Measurements from ENCODE around the gene HNRNPR.

HNRNPR gene

DNA sequence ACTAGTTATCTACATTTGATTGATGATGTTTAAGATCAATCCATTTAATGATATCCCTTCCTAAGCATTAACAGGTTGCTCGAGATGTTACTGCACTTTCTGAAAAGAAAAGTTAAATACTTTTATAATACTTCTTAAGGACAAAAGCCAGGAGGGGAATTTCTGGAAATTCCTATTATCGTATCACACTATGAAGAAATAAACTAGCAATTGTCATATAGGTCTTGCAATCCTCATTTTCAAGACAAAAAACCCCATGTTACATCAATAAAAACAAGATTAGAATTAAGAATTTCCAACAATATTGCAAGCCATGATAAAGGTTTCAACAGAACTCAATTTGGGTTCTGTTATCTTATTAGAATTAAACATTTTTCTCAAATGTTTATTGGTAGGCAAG, 47.2 kb downstream of the HNRNPR start:
- H3K4me1 ChIP-seq (ENCODE audit: control insufficient read depth in 1 of 2, insufficient read depth in 2 of 2, low read length in 2 of 2), result no peaks in the 10 kb centered on the region
- no peak overlapping the region for H3K27ac ChIP-seq (ENCODE audit: low read length)
- no peak overlapping the region for H3K4me3 ChIP-seq (ENCODE audit: low read depth in 1 of 2, low read length in 2 of 2)
- peaks cover 4 to 47% of the 10 kb centered on the region in 2 donors for H3K36me3 ChIP-seq (ENCODE audit: control insufficient read depth in 1 of 2, insufficient read depth in 2 of 2, low read length in 2 of 2)
- no peaks in the 10 kb centered on the region for H3K9me3 ChIP-seq (ENCODE audit: control insufficient read depth in 1 of 2, low read length in 2 of 2)
- H3K27me3 ChIP-seq (ENCODE audit: low read depth, low read length), result no peaks in the 10 kb centered on the region

DNA sequence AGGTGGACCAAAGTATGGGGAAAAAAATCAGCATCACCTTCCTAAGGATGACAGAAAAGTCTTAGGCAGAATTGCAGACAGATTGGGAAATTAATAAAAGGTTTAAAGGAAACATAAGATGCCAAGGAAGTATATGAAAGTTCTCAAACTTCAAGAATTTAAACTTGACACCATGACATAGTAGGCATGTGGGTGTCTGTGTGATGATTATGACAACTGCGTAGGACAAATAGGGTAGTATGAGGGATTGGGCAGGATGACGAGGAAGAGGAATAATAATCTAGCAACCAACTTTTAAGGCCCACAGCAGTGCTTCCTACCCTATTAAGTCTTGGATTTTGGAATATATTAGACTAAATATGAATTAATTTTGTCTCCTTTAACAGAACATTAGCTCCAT, 52.4 kb downstream of the HNRNPR start:
- Histone ChIP-seq H3K9me3 (ENCODE audit: control insufficient read depth in 1 of 2, low read length in 2 of 2) (no peaks in the 10 kb centered on the region), H3K27me3 (ENCODE audit: low read depth, low read length) (no peaks in the 10 kb centered on the region), H3K4me3 (ENCODE audit: low read depth in 1 of 2, low read length in 2 of 2) (no peak overlapping the region), H3K4me1 (ENCODE audit: control insufficient read depth in 1 of 2, insufficient read depth in 2 of 2, low read length in 2 of 2) (no peaks in the 10 kb centered on the region), H3K27ac (ENCODE audit: low read length) (no peak overlapping the region), H3K36me3 (ENCODE audit: control insufficient read depth in 1 of 2, insufficient read depth in 2 of 2, low read length in 2 of 2) (peaks cover 5 to 11% of the 10 kb centered on the region in 2 donors)

DNA sequence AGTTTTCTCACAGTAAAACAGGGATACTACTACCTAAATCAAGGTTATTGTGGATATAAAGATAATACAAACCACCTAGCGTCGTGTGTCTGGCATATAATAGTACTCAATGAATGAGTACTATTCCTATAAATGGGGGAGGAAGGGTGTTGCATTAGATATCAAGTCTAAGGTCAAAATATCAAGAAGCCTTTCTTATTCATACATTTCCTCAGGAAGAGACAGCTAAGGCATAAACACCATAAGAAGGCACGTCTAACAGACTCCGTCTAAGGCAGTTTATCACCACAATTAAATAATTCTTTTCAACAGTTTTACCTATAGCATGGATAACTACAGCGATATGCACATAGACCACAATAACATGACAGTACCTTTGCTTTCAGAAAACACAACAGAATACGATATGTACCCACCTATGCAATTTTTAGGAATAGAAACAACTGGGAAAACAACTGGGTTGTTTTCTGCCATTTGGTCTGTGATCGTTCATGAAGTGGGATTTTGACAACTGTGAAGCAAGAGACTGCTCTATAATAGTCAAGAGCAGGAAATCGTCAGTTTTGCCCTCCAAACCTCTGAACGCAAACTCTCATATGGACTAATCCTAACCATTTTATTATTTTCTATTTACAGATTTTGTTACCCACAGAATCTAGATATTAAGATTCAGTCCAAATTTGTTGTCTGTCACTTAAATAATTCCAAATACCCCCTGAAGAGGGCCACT, 53.1 kb downstream of the HNRNPR start:
- no peaks in the 10 kb centered on the region for H3K9me3 ChIP-seq (ENCODE audit: control insufficient read depth in 1 of 2, low read length in 2 of 2)
- H3K4me3 ChIP-seq (ENCODE audit: low read depth in 1 of 2, low read length in 2 of 2), result no peak overlapping the region
- H3K27ac ChIP-seq (ENCODE audit: low read length), result no peak overlapping the region
- peaks cover 5 to 17% of the 10 kb centered on the region in 2 donors for H3K36me3 ChIP-seq (ENCODE audit: control insufficient read depth in 1 of 2, insufficient read depth in 2 of 2, low read length in 2 of 2)
- H3K27me3 ChIP-seq (ENCODE audit: low read depth, low read length), result no peaks in the 10 kb centered on the region
- H3K4me1 ChIP-seq (ENCODE audit: control insufficient read depth in 1 of 2, insufficient read depth in 2 of 2, low read length in 2 of 2), result no peaks in the 10 kb centered on the region

DNA sequence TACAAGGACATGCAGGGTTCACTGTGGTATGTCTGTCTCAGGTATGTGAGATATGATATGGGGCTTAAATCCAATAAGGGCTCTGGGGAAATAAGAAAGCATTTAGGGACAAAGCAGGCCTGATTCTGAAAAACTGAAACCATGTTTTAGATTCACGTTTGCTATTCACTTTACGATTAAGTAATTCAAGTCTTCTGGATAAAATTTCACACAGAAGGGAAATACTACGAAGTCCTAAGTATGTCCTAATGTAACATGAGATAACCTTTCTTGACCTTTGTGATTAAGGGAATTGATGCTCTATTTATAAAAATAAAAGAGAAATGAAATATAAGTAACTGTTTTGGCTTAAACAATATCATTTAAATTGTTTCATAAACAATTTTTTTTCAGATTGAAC, 55.4 kb downstream of the HNRNPR start:
- Histone ChIP-seq H3K4me3 (ENCODE audit: low read depth in 1 of 2, low read length in 2 of 2) (no peak overlapping the region), H3K9me3 (ENCODE audit: control insufficient read depth in 1 of 2, low read length in 2 of 2) (no peaks in the 10 kb centered on the region), H3K4me1 (ENCODE audit: control insufficient read depth in 1 of 2, insufficient read depth in 2 of 2, low read length in 2 of 2) (no peaks in the 10 kb centered on the region), H3K27me3 (ENCODE audit: low read depth, low read length) (no peaks in the 10 kb centered on the region), H3K36me3 (ENCODE audit: control insufficient read depth in 1 of 2, insufficient read depth in 2 of 2, low read length in 2 of 2) (peaks cover 5 to 21% of the 10 kb centered on the region in 2 donors), H3K27ac (ENCODE audit: low read length) (no peak overlapping the region)

DNA sequence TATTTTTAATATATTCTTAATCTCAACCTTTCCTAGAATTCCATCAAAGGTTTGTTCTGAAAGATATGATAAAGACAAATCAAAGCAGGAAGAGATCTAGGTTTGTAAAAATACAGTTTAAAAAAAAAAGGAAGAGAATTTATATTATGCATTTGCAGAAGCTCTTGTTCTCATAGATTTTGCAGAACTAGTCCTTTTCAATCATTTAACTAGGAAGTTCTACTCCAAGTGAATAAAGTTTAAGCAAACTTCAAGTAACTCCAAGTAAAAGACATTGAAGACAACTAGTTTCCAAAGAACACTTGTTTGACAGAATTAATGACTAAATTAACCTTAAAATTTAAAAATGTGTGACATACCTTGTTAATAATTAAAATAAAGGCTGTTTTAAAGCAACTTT, 55.9 kb downstream of the HNRNPR start:
- H3K27me3 ChIP-seq (ENCODE audit: low read depth, low read length), result no peaks in the 10 kb centered on the region
- peaks cover 6 to 23% of the 10 kb centered on the region in 2 donors for H3K36me3 ChIP-seq (ENCODE audit: control insufficient read depth in 1 of 2, insufficient read depth in 2 of 2, low read length in 2 of 2)
- no peak overlapping the region for H3K27ac ChIP-seq (ENCODE audit: low read length)

DNA sequence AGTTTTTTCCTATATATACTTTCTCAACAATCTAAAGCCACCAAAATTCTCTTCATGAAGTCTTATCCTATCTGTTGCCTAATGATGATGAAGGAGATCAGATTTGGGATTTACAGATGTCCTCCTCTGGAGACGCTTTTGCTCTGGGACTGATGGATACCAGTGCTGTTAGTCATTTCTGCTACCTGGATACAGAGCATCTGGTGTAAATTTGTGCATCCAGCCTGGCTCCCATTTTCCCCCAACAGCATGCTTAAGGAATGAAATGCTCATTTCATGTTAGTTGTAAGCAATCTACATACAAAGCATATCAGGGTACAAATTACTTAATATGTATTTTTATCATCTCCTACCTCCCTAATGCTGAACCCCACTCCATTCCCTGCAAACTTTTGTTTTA, 57.7 kb downstream of the HNRNPR start:
- Histone ChIP-seq H3K27me3 (ENCODE audit: low read depth, low read length) (no peaks in the 10 kb centered on the region), H3K4me3 (ENCODE audit: low read depth in 1 of 2, low read length in 2 of 2) (no peak overlapping the region), H3K27ac (ENCODE audit: low read length) (no peak overlapping the region), H3K36me3 (ENCODE audit: control insufficient read depth in 1 of 2, insufficient read depth in 2 of 2, low read length in 2 of 2) (peaks cover 23 to 34% of the 10 kb centered on the region in 2 donors), H3K9me3 (ENCODE audit: control insufficient read depth in 1 of 2, low read length in 2 of 2) (no peaks in the 10 kb centered on the region), H3K4me1 (ENCODE audit: control insufficient read depth in 1 of 2, insufficient read depth in 2 of 2, low read length in 2 of 2) (no peaks in the 10 kb centered on the region)

More for the DNA sequence above, 55.9 kb downstream of the HNRNPR start:
- H3K4me1 ChIP-seq (ENCODE audit: control insufficient read depth in 1 of 2, insufficient read depth in 2 of 2, low read length in 2 of 2), result no peaks in the 10 kb centered on the region
- H3K4me3 ChIP-seq (ENCODE audit: low read depth in 1 of 2, low read length in 2 of 2), result no peak overlapping the region
- H3K9me3 ChIP-seq (ENCODE audit: control insufficient read depth in 1 of 2, low read length in 2 of 2), result no peaks in the 10 kb centered on the region

DNA sequence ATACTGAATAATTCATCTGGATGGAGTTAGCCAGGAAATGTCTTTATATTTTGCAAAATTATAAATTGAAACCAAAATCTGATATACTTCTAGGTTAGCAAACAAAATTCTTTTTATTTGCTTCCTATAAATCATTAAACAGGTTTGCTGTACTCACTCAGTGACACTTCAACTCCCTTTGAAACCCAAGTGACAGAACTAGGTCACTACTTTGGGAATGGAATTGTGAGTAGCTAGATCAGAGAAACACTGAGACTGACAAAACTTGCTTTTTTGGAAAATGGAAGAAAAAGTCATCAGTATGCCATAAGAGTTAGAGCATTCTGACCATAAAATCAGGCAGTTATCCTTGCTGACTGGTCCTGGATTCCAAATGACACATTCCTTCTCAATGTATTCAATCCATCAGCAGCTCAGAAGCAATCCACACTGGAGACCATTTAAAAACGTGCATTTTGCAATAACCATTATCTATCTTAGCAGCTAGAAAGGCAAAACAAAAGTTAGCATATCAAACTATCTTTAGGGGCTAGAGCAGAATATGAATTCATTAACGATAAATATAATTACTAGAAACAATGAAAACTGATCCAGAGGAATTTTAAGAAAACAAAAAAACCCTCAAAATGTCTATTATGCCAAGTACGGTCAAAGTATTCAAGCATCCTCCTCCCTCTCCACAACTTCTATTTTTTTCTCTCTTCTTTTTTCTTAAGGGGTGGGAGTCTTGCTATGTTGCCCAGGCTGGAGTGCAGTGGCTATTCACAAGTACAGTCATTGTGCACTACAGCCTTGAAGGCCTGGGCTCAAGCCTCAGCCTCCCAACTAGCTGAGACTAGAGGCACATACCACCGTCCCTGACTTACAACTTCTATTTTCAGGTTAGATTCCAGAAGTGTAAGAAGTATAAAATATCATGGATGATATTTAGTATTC, 60.1 kb downstream of the HNRNPR start:
- peaks cover 25 to 40% of the 10 kb centered on the region in 2 donors for H3K36me3 ChIP-seq (ENCODE audit: control insufficient read depth in 1 of 2, insufficient read depth in 2 of 2, low read length in 2 of 2)
- H3K27ac ChIP-seq (ENCODE audit: low read length), result no peak overlapping the region

DNA sequence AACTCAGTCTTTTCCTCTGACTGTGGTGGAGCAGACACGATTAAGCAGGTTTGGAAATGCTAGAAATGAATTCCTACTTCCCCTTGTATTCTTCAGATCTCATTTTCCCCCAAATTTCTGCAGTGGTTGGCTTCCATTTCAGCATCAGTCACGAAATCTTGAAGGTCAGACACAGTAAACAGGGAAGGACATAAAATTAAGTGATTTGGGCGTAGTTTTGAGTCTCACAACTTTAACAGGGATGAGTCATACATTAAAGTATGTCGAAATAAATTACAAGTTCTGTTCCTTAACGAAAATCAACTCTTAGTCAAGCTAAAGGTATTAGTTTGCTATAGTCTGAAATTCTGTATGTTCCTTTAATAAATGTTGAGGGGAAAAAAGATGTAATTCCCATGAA, 61.1 kb downstream of the HNRNPR start:
- Histone ChIP-seq H3K36me3 (ENCODE audit: control insufficient read depth in 1 of 2, insufficient read depth in 2 of 2, low read length in 2 of 2) (peaks cover 20 to 40% of the 10 kb centered on the region in 2 donors), H3K27ac (ENCODE audit: low read length) (no peak overlapping the region), H3K27me3 (ENCODE audit: low read depth, low read length) (no peaks in the 10 kb centered on the region), H3K9me3 (ENCODE audit: control insufficient read depth in 1 of 2, low read length in 2 of 2) (no peaks in the 10 kb centered on the region), H3K4me3 (ENCODE audit: low read depth in 1 of 2, low read length in 2 of 2) (no peak overlapping the region), H3K4me1 (ENCODE audit: control insufficient read depth in 1 of 2, insufficient read depth in 2 of 2, low read length in 2 of 2) (no peaks in the 10 kb centered on the region)

More for the DNA sequence above, 60.1 kb downstream of the HNRNPR start:
- Histone ChIP-seq H3K4me1 (ENCODE audit: control insufficient read depth in 1 of 2, insufficient read depth in 2 of 2, low read length in 2 of 2) (no peaks in the 10 kb centered on the region), H3K27me3 (ENCODE audit: low read depth, low read length) (no peaks in the 10 kb centered on the region), H3K4me3 (ENCODE audit: low read depth in 1 of 2, low read length in 2 of 2) (no peak overlapping the region), H3K9me3 (ENCODE audit: control insufficient read depth in 1 of 2, low read length in 2 of 2) (no peaks in the 10 kb centered on the region)

DNA sequence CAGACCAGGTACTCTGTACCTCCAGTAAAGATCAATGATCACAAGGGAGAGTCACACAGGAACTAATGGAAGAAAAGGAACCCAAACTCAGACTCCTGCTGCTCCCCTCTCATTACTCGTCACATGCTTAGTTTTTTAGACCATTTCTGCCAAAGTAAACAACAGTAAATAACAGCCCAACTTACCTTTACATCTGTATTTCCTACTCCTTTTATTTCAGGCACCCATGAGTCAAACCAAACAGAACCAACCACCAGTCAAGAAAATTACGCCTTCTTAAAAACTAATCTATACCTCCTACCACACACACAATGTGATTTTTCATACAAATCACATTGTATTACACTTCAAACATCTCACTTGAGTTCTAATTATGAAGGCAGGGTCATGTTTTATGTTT, 65.4 kb downstream of the HNRNPR start:
- Histone ChIP-seq H3K36me3 (ENCODE audit: control insufficient read depth in 1 of 2, insufficient read depth in 2 of 2, low read length in 2 of 2) (peaks cover 20% of the 10 kb centered on the region in 2 donors), H3K27me3 (ENCODE audit: low read depth, low read length) (no peaks in the 10 kb centered on the region), H3K9me3 (ENCODE audit: control insufficient read depth in 1 of 2, low read length in 2 of 2) (no peaks in the 10 kb centered on the region), H3K4me1 (ENCODE audit: control insufficient read depth in 1 of 2, insufficient read depth in 2 of 2, low read length in 2 of 2) (no peaks in the 10 kb centered on the region), H3K4me3 (ENCODE audit: low read depth in 1 of 2, low read length in 2 of 2) (no peak overlapping the region), H3K27ac (ENCODE audit: low read length) (no peak overlapping the region)

DNA sequence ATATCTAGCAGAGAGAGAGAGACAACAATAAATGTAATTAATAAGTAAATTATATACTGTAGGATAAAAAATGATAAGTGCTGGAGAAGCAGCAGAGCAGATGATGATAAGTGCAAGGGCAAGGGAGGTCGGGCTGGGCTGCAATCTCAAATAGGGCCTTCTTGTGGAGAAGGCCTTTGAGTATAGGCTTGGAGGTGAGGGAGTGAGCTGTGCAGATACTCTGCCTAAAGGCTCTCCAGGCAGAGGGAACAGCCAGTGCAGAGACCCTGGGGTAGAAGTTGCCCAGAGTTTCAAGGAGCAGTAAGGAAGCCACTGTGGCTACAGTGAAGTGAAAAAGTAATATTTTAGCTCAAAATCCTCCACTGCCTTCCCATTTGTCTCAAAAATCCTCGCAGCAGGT, 67.6 kb downstream of the HNRNPR start:
- H3K9me3 ChIP-seq (ENCODE audit: control insufficient read depth in 1 of 2, low read length in 2 of 2), result no peaks in the 10 kb centered on the region
- no peak overlapping the region for H3K4me3 ChIP-seq (ENCODE audit: low read depth in 1 of 2, low read length in 2 of 2)
- H3K27ac ChIP-seq (ENCODE audit: low read length), result no peak overlapping the region

DNA sequence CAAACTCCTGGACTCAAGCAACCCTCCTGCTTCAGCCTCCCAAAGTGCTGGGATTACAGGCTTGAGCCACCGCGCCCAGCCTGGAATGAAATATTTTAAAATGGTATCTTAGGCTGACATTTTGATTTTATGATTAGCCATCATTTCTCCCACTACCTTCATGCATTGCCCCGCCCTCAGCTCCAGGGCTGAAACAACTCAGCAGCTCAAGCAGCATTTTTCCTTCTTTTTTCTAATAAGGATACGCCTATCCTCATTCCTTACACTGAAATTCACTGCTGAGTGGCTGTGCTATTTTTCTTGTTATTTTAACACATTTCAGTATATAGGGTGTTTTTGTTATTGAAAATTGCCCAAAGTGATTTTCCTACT, 70.0 kb downstream of the HNRNPR start:
- no peaks in the 10 kb centered on the region for H3K27me3 ChIP-seq (ENCODE audit: low read depth, low read length)
- H3K4me3 ChIP-seq (ENCODE audit: low read depth in 1 of 2, low read length in 2 of 2), result no peak overlapping the region

More for the DNA sequence above, 67.6 kb downstream of the HNRNPR start:
- H3K27me3 ChIP-seq (ENCODE audit: low read depth, low read length), result no peaks in the 10 kb centered on the region
- H3K4me1 ChIP-seq (ENCODE audit: control insufficient read depth in 1 of 2, insufficient read depth in 2 of 2, low read length in 2 of 2), result no peaks in the 10 kb centered on the region
- H3K36me3 ChIP-seq (ENCODE audit: control insufficient read depth in 1 of 2, insufficient read depth in 2 of 2, low read length in 2 of 2), result peaks cover 3 to 6% of the 10 kb centered on the region in 2 donors

More for the DNA sequence above, 70.0 kb downstream of the HNRNPR start:
- H3K4me1 ChIP-seq (ENCODE audit: control insufficient read depth in 1 of 2, insufficient read depth in 2 of 2, low read length in 2 of 2), result no peaks in the 10 kb centered on the region
- no peak overlapping the region for H3K27ac ChIP-seq (ENCODE audit: low read length)
- no peaks in the 10 kb centered on the region for H3K36me3 ChIP-seq (ENCODE audit: control insufficient read depth in 1 of 2, insufficient read depth in 2 of 2, low read length in 2 of 2)
- H3K9me3 ChIP-seq (ENCODE audit: control insufficient read depth in 1 of 2, low read length in 2 of 2), result no peaks in the 10 kb centered on the region
